IPS-NIHi11 (cell line): ENCODE measurements around the gene LYPD1.
"Not testable (repeated sequence)": the region's sequence is repeated elsewhere in the genome, so short reads cannot be mapped to it uniquely, and the experiment has no call there.

ENCODE experiments used
- DNase-seq: peaks from one replicate; pipeline ENCODE4 v3.0.0; 2012; ENCODE audit warnings: mixed read lengths, low spot score

LYPD1 gene

GRCh38 chr2:132669908-132670495 is at the start of gene LYPD1:
Gene LYPD1, minus strand, starts transcription at chr2:132670205. Its CDS starts 273 bp downstream, at chr2:132669932.
- peak; percentile 69 for DNase-seq

- DNase-seq = no peak
Measured at GRCh38 chr2:132719480-132719879, 49.5 kb upstream of the LYPD1 start.

GRCh38 chr2:132716954-132717353 is 46.9 kb upstream of the LYPD1 start:
- no peak for DNase-seq

- DNase-seq = no peak
Measured at GRCh38 chr2:132715386-132716351, 45.7 kb upstream of the LYPD1 start.

- no peak for DNase-seq
Measured at GRCh38 chr2:132703396-132703795, 33.4 kb upstream of the LYPD1 start.

GRCh38 chr2:132701810-132702209 is 31.8 kb upstream of the LYPD1 start:
- DNase-seq = no peak

GRCh38 chr2:132699802-132700201 is 29.8 kb upstream of the LYPD1 start:
- DNase-seq = not testable (repeated sequence)

- DNase-seq = not testable (repeated sequence)
Measured at GRCh38 chr2:132698347-132698746, 28.3 kb upstream of the LYPD1 start.

- DNase-seq = no peak
Measured at GRCh38 chr2:132697556-132698205, 27.7 kb upstream of the LYPD1 start.

- no peak for DNase-seq
Measured at GRCh38 chr2:132692816-132693215, 22.8 kb upstream of the LYPD1 start.

GRCh38 chr2:132691556-132691955 is 21.6 kb upstream of the LYPD1 start:
- no peak for DNase-seq

GRCh38 chr2:132690664-132691303 is 20.8 kb upstream of the LYPD1 start:
- DNase-seq = no peak

- no peak for DNase-seq
Measured at GRCh38 chr2:132681766-132682165, 11.8 kb upstream of the LYPD1 start.

- no peak for DNase-seq
Measured at GRCh38 chr2:132680544-132680943, 10.5 kb upstream of the LYPD1 start.

- DNase-seq = no peak
Measured at GRCh38 chr2:132678483-132678882, 8.5 kb upstream of the LYPD1 start.

GRCh38 chr2:132677661-132678060 is 7.7 kb upstream of the LYPD1 start:
- no peak for DNase-seq

GRCh38 chr2:132676999-132677398 is 7.0 kb upstream of the LYPD1 start:
- no peak for DNase-seq

- DNase-seq = peak; percentile 28
Measured at GRCh38 chr2:132671151-132671835, 1.3 kb upstream of the LYPD1 start.

- DNase-seq = peak; percentile 22
Measured at GRCh38 chr2:132670496-132671150, 618 bp upstream of the LYPD1 start.

- peak; percentile 41 for DNase-seq
Measured at GRCh38 chr2:132668987-132669907, 758 bp downstream of the LYPD1 start.
